ENCODE results near the gene TGM1. TPM values are rescaled to one million over a fixed set of nuclear protein-coding genes. Genes with fewer than 3 reads are reported as not detected.

Gene TGM1
- total RNA-seq, 2 donors from 2014 or later: 11.9 to 36.9 TPM

- H3K27me3 ChIP-seq: no peaks in the 10 kb centered on the region
- no peak for TF ChIP-seq CTCF (IDR thresholded peaks at IDR 0.05)
- no peaks in the 10 kb centered on the region for H3K9me3 ChIP-seq
- H3K4me3 ChIP-seq: peak within 1 kb of the TSS; percentile 37 to 64
- H3K36me3 ChIP-seq: peaks cover 27% of the 10 kb centered on the region
- peak within 1 kb of the TSS; percentile 75 to 86 for H3K27ac ChIP-seq
- peaks cover 0 to 52% of the 10 kb centered on the region in 2 donors for H3K4me1 ChIP-seq
- DNase-seq (ENCODE audit: low spot score): no peak
These were observed 46.7 kb upstream of the TGM1 start, which contains the start of gene LTB4R2 for GRCh38 chr14:24309538-24310264. Gene LTB4R2, plus strand, starts transcription at chr14:24310140. Its CDS starts 525 bp downstream, at chr14:24310665.

- DNase-seq (ENCODE audit: low spot score): no peak
- no peaks in the 10 kb centered on the region for H3K27me3 ChIP-seq
- no peak overlapping the region for H3K4me3 ChIP-seq
- peaks cover 0 to 42% of the 10 kb centered on the region in 2 donors for H3K4me1 ChIP-seq
- H3K36me3 ChIP-seq: peaks cover 38% of the 10 kb centered on the region
- H3K27ac ChIP-seq: no peak overlapping the region
- H3K9me3 ChIP-seq: no peaks in the 10 kb centered on the region
- TF ChIP-seq CTCF (IDR thresholded peaks at IDR 0.05): peak in 1 of 2 donors; percentile 14
These were observed 45.6 kb upstream of the TGM1 start for GRCh38 chr14:24308342-24309124.

GRCh38 chr14:24307575-24308341 lies 44.8 kb upstream of the TGM1 start, which contains the start of gene CIDEB:
Gene CIDEB, minus strand, starts transcription at chr14:24307977. Its CDS starts 119 bp downstream, at chr14:24307858.
- H3K27ac ChIP-seq: no peak within 1 kb of the TSS
- no peaks in the 10 kb centered on the region for H3K9me3 ChIP-seq
- peaks cover 0 to 36% of the 10 kb centered on the region in 2 donors for H3K4me1 ChIP-seq
- no peak for DNase-seq (ENCODE audit: low spot score)
- TF ChIP-seq CTCF (IDR thresholded peaks at IDR 0.05): peak; percentile 87 to 90
- H3K27me3 ChIP-seq: no peaks in the 10 kb centered on the region
- no peak within 1 kb of the TSS for H3K4me3 ChIP-seq
- H3K36me3 ChIP-seq: peaks cover 46% of the 10 kb centered on the region

- no peak for DNase-seq (ENCODE audit: low spot score)
- H3K4me1 ChIP-seq: peaks cover 0 to 30% of the 10 kb centered on the region in 2 donors
- peaks cover 52% of the 10 kb centered on the region for H3K36me3 ChIP-seq
- no peak overlapping the region for H3K4me3 ChIP-seq
- H3K27ac ChIP-seq: no peak overlapping the region
- H3K27me3 ChIP-seq: no peaks in the 10 kb centered on the region
- no peaks in the 10 kb centered on the region for H3K9me3 ChIP-seq
- no peak for TF ChIP-seq CTCF (IDR thresholded peaks at IDR 0.05)
These were observed 44.2 kb upstream of the TGM1 start for GRCh38 chr14:24307156-24307574.

- no peak overlapping the region for H3K27ac ChIP-seq
- no peak for TF ChIP-seq CTCF (IDR thresholded peaks at IDR 0.05)
- H3K4me3 ChIP-seq: no peak overlapping the region
- H3K9me3 ChIP-seq: no peaks in the 10 kb centered on the region
- no peaks in the 10 kb centered on the region for H3K27me3 ChIP-seq
- peaks cover 0 to 19% of the 10 kb centered on the region in 2 donors for H3K4me1 ChIP-seq
- no peak for DNase-seq (ENCODE audit: low spot score)
- H3K36me3 ChIP-seq: peaks cover 63% of the 10 kb centered on the region
These were observed 41.0 kb upstream of the TGM1 start for GRCh38 chr14:24304019-24304387.

Measured in right atrium auricular region (tissue), 2 donors.